BLaER1 treated with 17β-estradiol and CSF1 and Interleukin-3, amounts not matched to agents 10 nM and 100 nM (cell line): Measurements from ENCODE around the gene PSAPL1.

Experiments
- H3K27ac ChIP-seq, 11 experiments: shearing (Covaris generic); formaldehyde crosslinking; 2 replicates each; pipeline ENCODE4 v1.8.1; 2022
- H3K27me3 ChIP-seq, 11 experiments: shearing (Covaris generic); formaldehyde crosslinking; 2 replicates each; pipeline ENCODE4 v1.8.1; 2022
- H3K36me3 ChIP-seq, 11 experiments: shearing (Covaris generic); formaldehyde crosslinking; 2 replicates each; pipeline ENCODE4 v1.8.1; 2022
- H3K4me1 ChIP-seq, 10 experiments: shearing (Covaris generic); formaldehyde crosslinking; 2 replicates each; pipeline ENCODE4 v1.8.1; 2022
- H3K4me2 ChIP-seq, 11 experiments: shearing (Covaris generic); formaldehyde crosslinking; 2 replicates each; pipeline ENCODE4 v1.8.1; 2022
- H3K4me3 ChIP-seq, 10 experiments: shearing (Covaris generic); formaldehyde crosslinking; 2 replicates each; pipeline ENCODE4 v1.8.1; 2022
- H3K9ac ChIP-seq, 11 experiments: shearing (Covaris generic); formaldehyde crosslinking; 2 replicates each; pipeline ENCODE4 v1.8.1; 2022
- H3K9me3 ChIP-seq, 11 experiments: shearing (Covaris generic); formaldehyde crosslinking; replicated peaks in 1 of 11; 2 replicates each; pipeline ENCODE4 v1.8.1; 2022
- H4K20me1 ChIP-seq, 11 experiments: shearing (Covaris generic); formaldehyde crosslinking; 2 replicates each; pipeline ENCODE4 v1.8.1; 2022
- Cebpa-rat ChIP-seq, 11 experiments: shearing (Covaris generic); IDR thresholded peaks; 2 replicates each; pipeline ENCODE4 v1.8.1; 2022

PSAPL1 gene

GRCh38 chr4:7432531-7433375 is 2.0 kb downstream of the PSAPL1 start:
- H3K9ac ChIP-seq, result no peak overlapping the region
- H4K20me1 ChIP-seq, result peaks cover 0 to 35% (median 0%) of the 10 kb centered on the region in 11 experiments; a peak in 4 of 22 replicates
- no peak for TF ChIP-seq Cebpa-rat (IDR thresholded peaks at IDR 0.05)
- peak overlapping the region in 4 of 11 experiments; percentile 26 to 84 (median 56); a peak in 7 of 22 replicates for H3K4me2 ChIP-seq
- peaks cover 25 to 97% (median 63%) of the 10 kb centered on the region in 10 experiments; a peak in 19 of 20 replicates for H3K4me1 ChIP-seq
- no peak overlapping the region for H3K27ac ChIP-seq
- no peaks in the 10 kb centered on the region for H3K36me3 ChIP-seq
- H3K27me3 ChIP-seq, result no peaks in the 10 kb centered on the region
- H3K9me3 ChIP-seq, result peaks cover 0 to 5% (median 0%) of the 10 kb centered on the region in 11 experiments; a peak in 3 of 22 replicates
- H3K4me3 ChIP-seq, result no peak overlapping the region

- Histone ChIP-seq H3K9ac (no peak overlapping the region), H3K4me2 (peak overlapping the region in 4 of 11 experiments; percentile 45 to 84 (median 60); a peak in 7 of 22 replicates), H3K36me3 (no peaks in the 10 kb centered on the region), H3K4me3 (no peak overlapping the region), H3K27me3 (no peaks in the 10 kb centered on the region), H3K4me1 (peaks cover 27 to 98% (median 68%) of the 10 kb centered on the region in 10 experiments; a peak in 19 of 20 replicates), H3K27ac (no peak overlapping the region), H3K9me3 (no peaks in the 10 kb centered on the region), H4K20me1 (peaks cover 0 to 35% (median 0%) of the 10 kb centered on the region in 11 experiments; a peak in 4 of 22 replicates)
- TF ChIP-seq Cebpa-rat (IDR thresholded peaks at IDR 0.05), result no peak
Measured at GRCh38 chr4:7431696-7432530, 2.8 kb downstream of the PSAPL1 start.

- H3K27ac ChIP-seq, result no peak overlapping the region
Measured at GRCh38 chr4:7430965-7431695, 3.6 kb downstream of the PSAPL1 start.

GRCh38 chr4:7430368-7430964 is 4.3 kb downstream of the PSAPL1 start:
- Histone ChIP-seq H3K4me3 (no peak overlapping the region), H3K27ac (no peak overlapping the region), H4K20me1 (peaks cover 0 to 35% (median 0%) of the 10 kb centered on the region in 11 experiments; a peak in 4 of 22 replicates), H3K4me2 (peak overlapping the region in 2 of 11 experiments; percentile 59 to 67; a peak in 5 of 22 replicates), H3K9me3 (no peaks in the 10 kb centered on the region), H3K4me1 (peaks cover 18 to 98% (median 68%) of the 10 kb centered on the region in 10 experiments; a peak in 19 of 20 replicates), H3K36me3 (no peaks in the 10 kb centered on the region), H3K27me3 (no peaks in the 10 kb centered on the region), H3K9ac (no peak overlapping the region)
- no peak for TF ChIP-seq Cebpa-rat (IDR thresholded peaks at IDR 0.05)

More at GRCh38 chr4:7430965-7431695, 3.6 kb downstream of the PSAPL1 start:
- Histone ChIP-seq H3K4me2 (peak overlapping the region in 4 of 11 experiments; percentile 45 to 84 (median 60); a peak in 5 of 22 replicates), H3K4me3 (no peak overlapping the region), H4K20me1 (peaks cover 0 to 35% (median 0%) of the 10 kb centered on the region in 11 experiments; a peak in 4 of 22 replicates), H3K9ac (no peak overlapping the region), H3K4me1 (peaks cover 25 to 98% (median 68%) of the 10 kb centered on the region in 10 experiments; a peak in 19 of 20 replicates), H3K9me3 (no peaks in the 10 kb centered on the region), H3K27me3 (no peaks in the 10 kb centered on the region), H3K36me3 (no peaks in the 10 kb centered on the region)
- no peak for TF ChIP-seq Cebpa-rat (IDR thresholded peaks at IDR 0.05)

- no peak for TF ChIP-seq Cebpa-rat (IDR thresholded peaks at IDR 0.05)
- H3K4me3 ChIP-seq, result no peak overlapping the region
- H3K9me3 ChIP-seq, result no peaks in the 10 kb centered on the region
- no peaks in the 10 kb centered on the region for H3K36me3 ChIP-seq
- H3K27ac ChIP-seq, result no peak overlapping the region
- peaks cover 10 to 97% (median 60%) of the 10 kb centered on the region in 10 experiments; a peak in 19 of 20 replicates for H3K4me1 ChIP-seq
- peak overlapping the region; percentile 16 to 67 (median 41); a peak in 17 of 22 replicates for H3K4me2 ChIP-seq
- H4K20me1 ChIP-seq, result peaks cover 0 to 35% (median 0%) of the 10 kb centered on the region in 11 experiments; a peak in 4 of 22 replicates
- H3K27me3 ChIP-seq, result no peaks in the 10 kb centered on the region
- H3K9ac ChIP-seq, result 0 out of 22 replicates have a peak overlapping the region, but pooled peaks of 1 of the 11 experiments have one; percentile 18
Measured at GRCh38 chr4:7429601-7430078, 5.1 kb downstream of the PSAPL1 start.

GRCh38 chr4:7429069-7429416 is 5.7 kb downstream of the PSAPL1 start:
- H3K9ac ChIP-seq, result no peak overlapping the region
- no peaks in the 10 kb centered on the region for H3K36me3 ChIP-seq
- H3K4me1 ChIP-seq, result peaks cover 7 to 93% (median 55%) of the 10 kb centered on the region in 10 experiments; a peak in 19 of 20 replicates
- no peak for TF ChIP-seq Cebpa-rat (IDR thresholded peaks at IDR 0.05)
- H3K4me2 ChIP-seq, result peak overlapping the region in 3 of 11 experiments; percentile 55 to 67 (median 59); a peak in 4 of 22 replicates
- peaks cover 0 to 29% (median 0%) of the 10 kb centered on the region in 11 experiments; a peak in 4 of 22 replicates for H4K20me1 ChIP-seq
- H3K27ac ChIP-seq, result no peak overlapping the region
- H3K4me3 ChIP-seq, result no peak overlapping the region
- H3K27me3 ChIP-seq, result no peaks in the 10 kb centered on the region
- no peaks in the 10 kb centered on the region for H3K9me3 ChIP-seq

GRCh38 chr4:7428261-7429068 is 6.3 kb downstream of the PSAPL1 start:
- H3K27me3 ChIP-seq, result no peaks in the 10 kb centered on the region
- H3K27ac ChIP-seq, result no peak overlapping the region
- H3K36me3 ChIP-seq, result no peaks in the 10 kb centered on the region
- H3K4me3 ChIP-seq, result no peak overlapping the region
- no peak overlapping the region for H3K9ac ChIP-seq
- H3K4me2 ChIP-seq, result no peak overlapping the region
- TF ChIP-seq Cebpa-rat (IDR thresholded peaks at IDR 0.05), result no peak
- H3K4me1 ChIP-seq, result peaks cover 7 to 89% (median 50%) of the 10 kb centered on the region in 10 experiments; a peak in 19 of 20 replicates
- H3K9me3 ChIP-seq, result no peaks in the 10 kb centered on the region
- H4K20me1 ChIP-seq, result peaks cover 0 to 29% (median 0%) of the 10 kb centered on the region in 11 experiments; a peak in 2 of 22 replicates
